ENCODE measurements around the gene PPARG.
A peak's percentile ranks its signal among the peaks of the same experiment; 100 is the strongest.

PPARG gene

DNA sequence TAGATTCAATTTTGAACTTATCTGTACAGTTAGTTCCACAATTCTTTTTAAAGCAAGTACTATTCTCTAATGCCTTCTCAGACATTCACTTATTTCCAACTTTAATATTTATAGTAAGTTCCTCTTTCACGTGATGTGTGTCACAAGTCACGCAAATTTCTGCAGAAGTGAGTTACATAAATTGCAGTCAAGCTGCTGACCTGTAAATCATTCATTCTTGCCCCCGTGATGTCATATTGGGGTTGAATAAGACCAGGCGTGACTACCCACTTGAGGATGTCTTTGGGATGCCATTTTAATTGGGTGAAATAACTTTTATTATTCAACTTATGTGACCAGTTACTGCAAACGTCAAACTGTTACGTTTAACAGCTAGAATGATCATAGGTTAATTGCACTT, 15.1 kb downstream of the PPARG start:
- DNase-seq (ENCODE audit: low read depth in 1 of 2, low spot score in 1 of 2), result no peak
- in situ Hi-C loops (cut with HindIII; ENCODE audit: low pct_unique_long_range_greater_than_20kb, low sequenced_read_pairs), result no loop called here
- no peak for TF ChIP-seq JUND (IDR thresholded peaks at IDR 0.05; ENCODE audit: low read depth)

DNA sequence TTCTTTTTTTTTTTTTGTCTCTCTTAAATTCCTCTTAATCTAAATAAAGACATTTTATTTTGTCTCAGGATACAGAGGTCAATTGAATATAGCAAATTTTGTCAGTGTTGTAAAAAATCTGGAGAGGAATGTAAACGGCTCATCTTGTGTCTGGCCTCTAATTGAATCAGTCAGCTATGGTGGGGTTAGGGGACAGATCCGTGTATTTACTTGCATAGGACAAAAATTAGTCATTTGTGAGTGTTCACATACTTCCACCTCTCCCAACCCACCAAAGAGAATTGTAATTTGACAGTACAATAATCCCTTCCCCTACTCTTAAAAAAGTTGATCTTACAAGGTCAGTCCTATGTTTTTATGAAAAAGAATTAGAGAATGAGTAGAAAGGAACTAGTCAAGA, 18.3 kb downstream of the PPARG start:
- no peak for TF ChIP-seq JUND (IDR thresholded peaks at IDR 0.05; ENCODE audit: low read depth)
- in situ Hi-C loops (cut with HindIII; ENCODE audit: low pct_unique_long_range_greater_than_20kb, low sequenced_read_pairs), result no loop called here
- DNase-seq (ENCODE audit: low read depth in 1 of 2, low spot score in 1 of 2), result no peak

DNA sequence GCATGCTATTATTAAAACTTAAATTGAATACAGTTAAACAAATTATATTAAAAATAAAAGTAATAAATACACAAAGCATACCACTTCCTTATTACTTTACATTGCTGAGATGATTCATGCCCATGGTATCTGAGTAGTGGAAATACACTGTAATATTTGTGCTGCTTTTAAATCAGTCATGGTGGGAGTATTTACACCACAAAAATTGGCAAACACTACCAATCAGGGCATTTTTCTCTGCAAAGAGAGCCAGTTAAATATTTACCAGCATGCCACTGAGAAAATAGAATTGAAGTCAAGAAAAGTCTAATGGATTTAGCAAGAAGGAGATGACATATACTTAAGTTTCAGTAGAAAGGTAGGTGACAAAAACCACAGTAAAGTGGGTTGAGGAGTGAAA, 19.6 kb downstream of the PPARG start:
- TF ChIP-seq JUND (IDR thresholded peaks at IDR 0.05; ENCODE audit: low read depth), result no peak
- in situ Hi-C loops (cut with HindIII; ENCODE audit: low pct_unique_long_range_greater_than_20kb, low sequenced_read_pairs), result no loop called here
- DNase-seq (ENCODE audit: low read depth in 1 of 2, low spot score in 1 of 2), result peak in 1 of 2 experiments; percentile 18

DNA sequence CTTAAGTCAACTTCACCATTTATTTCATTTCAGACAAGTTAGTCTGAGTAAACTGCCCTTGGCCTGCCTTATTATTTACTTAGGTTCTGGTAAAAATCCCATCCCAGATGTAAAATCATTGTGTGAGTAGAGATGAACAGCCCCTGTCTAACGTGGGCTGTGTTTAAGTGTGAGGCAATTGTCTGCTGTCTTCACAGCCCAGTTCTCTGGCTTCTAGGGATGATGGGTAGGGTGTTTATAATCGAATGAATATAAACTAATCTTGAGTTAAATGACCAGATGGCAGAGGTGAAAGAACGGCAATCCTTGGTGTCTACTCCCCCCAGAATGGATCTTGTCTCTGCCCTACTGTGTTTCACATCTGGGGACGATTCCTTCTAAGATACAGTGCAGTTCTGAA, 20.8 kb downstream of the PPARG start:
- no peak for TF ChIP-seq JUND (IDR thresholded peaks at IDR 0.05; ENCODE audit: low read depth)
- in situ Hi-C loops (cut with HindIII; ENCODE audit: low pct_unique_long_range_greater_than_20kb, low sequenced_read_pairs), result no loop called here
- no peak for DNase-seq (ENCODE audit: low read depth in 1 of 2, low spot score in 1 of 2)

- DNase-seq (ENCODE audit: low read depth in 1 of 2, low spot score in 1 of 2), result no peak
- TF ChIP-seq JUND (IDR thresholded peaks at IDR 0.05; ENCODE audit: low read depth), result no peak
- in situ Hi-C loops (cut with HindIII; ENCODE audit: low pct_unique_long_range_greater_than_20kb, low sequenced_read_pairs), result no loop called here
Observed at GRCh38 chr3:12312010-12312409, 23.1 kb downstream of the PPARG start.

- in situ Hi-C loops (cut with HindIII; ENCODE audit: low pct_unique_long_range_greater_than_20kb, low sequenced_read_pairs), result no loop called here
- TF ChIP-seq JUND (IDR thresholded peaks at IDR 0.05; ENCODE audit: low read depth), result no peak
- DNase-seq (ENCODE audit: low read depth in 1 of 2, low spot score in 1 of 2), result no peak
Observed at GRCh38 chr3:12313519-12313918, 24.6 kb downstream of the PPARG start.

DNA sequence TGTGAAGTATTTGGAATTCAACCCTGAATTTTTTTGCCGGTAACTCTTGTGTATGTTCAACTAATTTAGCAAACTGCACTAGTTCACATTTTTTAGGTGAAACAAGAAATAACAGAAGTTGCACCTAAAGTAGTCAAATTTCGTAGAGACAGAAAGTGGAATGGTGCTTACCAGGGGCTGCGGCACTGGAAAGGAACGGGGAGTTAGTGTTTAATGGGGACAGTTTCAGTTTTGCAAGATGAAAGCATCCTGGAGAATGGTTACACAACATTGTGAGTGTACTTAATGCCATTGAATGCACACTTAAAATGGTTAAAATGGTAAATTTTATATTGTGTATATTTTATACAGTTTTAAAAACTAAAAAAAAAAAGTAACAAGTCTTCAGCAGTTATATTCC, 27.4 kb downstream of the PPARG start:
- TF ChIP-seq JUND (IDR thresholded peaks at IDR 0.05; ENCODE audit: low read depth), result no peak
- no peak for DNase-seq (ENCODE audit: low read depth in 1 of 2, low spot score in 1 of 2)
- in situ Hi-C loops (cut with HindIII; ENCODE audit: low pct_unique_long_range_greater_than_20kb, low sequenced_read_pairs), result no loop called here

- TF ChIP-seq JUND (IDR thresholded peaks at IDR 0.05; ENCODE audit: low read depth), result no peak
- DNase-seq (ENCODE audit: low read depth in 1 of 2, low spot score in 1 of 2), result no peak
Observed at GRCh38 chr3:12316729-12317351, 28.0 kb downstream of the PPARG start.

DNA sequence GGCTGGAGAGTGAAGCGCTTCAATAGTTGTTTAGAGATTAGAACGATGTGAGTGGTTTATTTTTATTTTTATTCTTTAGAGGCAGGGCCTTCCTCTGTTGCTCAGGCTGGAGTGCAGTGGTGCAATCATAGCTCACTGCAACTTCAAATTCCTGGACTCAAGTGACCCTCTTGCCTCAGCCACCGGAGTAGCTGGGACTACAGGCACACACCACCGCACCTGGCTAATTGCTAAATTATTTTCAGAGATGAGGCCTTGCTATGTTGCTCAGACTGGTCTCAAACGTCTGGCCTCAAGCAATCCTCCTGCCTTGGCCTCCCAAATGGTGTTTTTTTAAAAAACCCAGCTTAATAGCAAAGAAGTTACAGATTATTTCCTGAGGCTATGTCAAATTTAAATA, 29.0 kb downstream of the PPARG start:
- no peak for TF ChIP-seq JUND (IDR thresholded peaks at IDR 0.05; ENCODE audit: low read depth)
- in situ Hi-C loops (cut with HindIII; ENCODE audit: low pct_unique_long_range_greater_than_20kb, low sequenced_read_pairs), result no loop called here

More at GRCh38 chr3:12316729-12317351, 28.0 kb downstream of the PPARG start:
- in situ Hi-C loops (cut with HindIII; ENCODE audit: low pct_unique_long_range_greater_than_20kb, low sequenced_read_pairs), result no loop called here

GRCh38 chr3:12318758-12319621, 30.1 kb downstream of the PPARG start:
- DNase-seq (ENCODE audit: low read depth in 1 of 2, low spot score in 1 of 2), result no peak
- TF ChIP-seq JUND (IDR thresholded peaks at IDR 0.05; ENCODE audit: low read depth), result no peak
- in situ Hi-C loops (cut with HindIII; ENCODE audit: low pct_unique_long_range_greater_than_20kb, low sequenced_read_pairs), result no loop called here

More for the DNA sequence above, 29.0 kb downstream of the PPARG start:
- no peak for DNase-seq (ENCODE audit: low read depth in 1 of 2, low spot score in 1 of 2)

DNA sequence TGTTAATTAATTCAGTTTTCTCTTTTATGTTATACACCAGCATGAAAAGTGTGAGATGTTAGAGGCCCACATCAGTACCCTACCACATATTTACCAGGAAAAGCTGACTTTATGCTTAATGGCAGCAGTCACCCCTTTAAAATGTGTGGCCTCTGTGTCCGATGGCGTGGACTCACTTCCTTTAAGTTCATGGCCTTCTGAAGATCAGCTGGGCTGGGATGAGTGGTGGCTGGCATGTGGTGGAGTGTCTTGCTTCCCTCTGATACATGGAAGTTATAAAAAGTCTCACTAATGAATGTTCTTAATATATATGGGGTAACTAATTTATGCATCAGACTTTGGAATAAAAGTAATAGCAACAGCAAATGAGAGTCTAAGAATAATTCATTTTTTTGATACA, 32.1 kb downstream of the PPARG start:
- in situ Hi-C loops (cut with HindIII; ENCODE audit: low pct_unique_long_range_greater_than_20kb, low sequenced_read_pairs), result no loop called here
- no peak for TF ChIP-seq JUND (IDR thresholded peaks at IDR 0.05; ENCODE audit: low read depth)
- DNase-seq (ENCODE audit: low read depth in 1 of 2, low spot score in 1 of 2), result no peak

DNA sequence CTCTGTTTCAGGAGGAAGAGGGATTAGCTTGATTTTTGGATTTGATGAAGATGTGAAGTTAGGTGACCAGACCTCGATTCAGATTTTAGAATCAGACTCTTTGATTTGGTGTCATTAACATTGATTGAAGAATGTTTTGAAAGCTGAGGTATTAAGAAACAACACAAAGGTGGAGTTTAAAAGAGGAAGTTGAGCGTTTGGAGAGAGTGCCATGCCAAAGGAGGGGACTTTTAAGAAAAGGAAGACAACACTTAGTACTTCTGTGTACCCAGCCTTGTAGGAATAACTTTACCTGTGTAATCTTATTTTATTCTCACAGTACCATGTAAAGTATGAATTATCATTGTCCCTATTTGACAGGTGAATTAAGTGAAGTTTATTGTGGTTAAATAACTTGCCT, 34.4 kb downstream of the PPARG start:
- no peak for DNase-seq (ENCODE audit: low read depth in 1 of 2, low spot score in 1 of 2)
- in situ Hi-C loops (cut with HindIII; ENCODE audit: low pct_unique_long_range_greater_than_20kb, low sequenced_read_pairs), result no loop called here
- TF ChIP-seq JUND (IDR thresholded peaks at IDR 0.05; ENCODE audit: low read depth), result no peak

Data from T47D (cell line).